LNCAP (cell line): ENCODE results near the gene EEA1.

ENCODE experiments used
- CTCF ChIP-seq: fragments of 450-650 bp; IDR thresholded peaks from 2 replicates; pipeline ENCODE4 v1.5.1; 2017; ENCODE audit warnings: mild to moderate bottlenecking

EEA1 gene

GRCh38 chr12:92914170-92914569 lies 14.9 kb downstream of the EEA1 start:
- TF ChIP-seq CTCF = no peak

GRCh38 chr12:92912672-92913071 lies 16.4 kb downstream of the EEA1 start:
- TF ChIP-seq CTCF = no peak

- TF ChIP-seq CTCF = no peak
Measured at GRCh38 chr12:92912052-92912451, 17.0 kb downstream of the EEA1 start.

GRCh38 chr12:92911339-92911738 lies 17.8 kb downstream of the EEA1 start:
- no peak for TF ChIP-seq CTCF

GRCh38 chr12:92908108-92908507 lies 21.0 kb downstream of the EEA1 start:
- TF ChIP-seq CTCF = no peak

GRCh38 chr12:92905811-92906554 lies 23.1 kb downstream of the EEA1 start:
- no peak for TF ChIP-seq CTCF

GRCh38 chr12:92905258-92905810 lies 23.8 kb downstream of the EEA1 start:
- no peak for TF ChIP-seq CTCF
